ENCODE results near the gene PTPRM.

PTPRM gene

DNA sequence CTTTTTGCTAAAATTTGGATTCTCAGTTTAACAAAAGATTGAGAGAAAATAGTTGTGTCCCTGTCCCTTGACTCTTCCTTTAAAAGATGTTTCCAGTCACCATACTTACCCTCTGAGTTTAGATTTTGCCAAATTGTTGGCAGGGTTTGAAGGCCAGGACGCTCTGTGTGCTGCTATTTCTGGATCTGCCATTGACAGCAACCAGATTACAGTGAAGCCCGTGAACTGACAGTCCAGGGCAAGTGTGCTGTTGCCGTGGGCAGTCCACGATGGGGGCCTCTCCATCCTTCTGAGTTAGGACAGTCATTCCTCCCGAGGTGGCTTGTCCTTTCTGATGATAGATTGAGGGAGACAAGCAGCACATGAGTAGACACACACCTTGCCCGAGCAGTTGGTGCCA is 89.9 kb downstream of the PTPRM start:
- H3K4me3 ChIP-seq (ENCODE audit: low read depth, low read length), result no peak overlapping the region
- TF ChIP-seq, protein P1, sequence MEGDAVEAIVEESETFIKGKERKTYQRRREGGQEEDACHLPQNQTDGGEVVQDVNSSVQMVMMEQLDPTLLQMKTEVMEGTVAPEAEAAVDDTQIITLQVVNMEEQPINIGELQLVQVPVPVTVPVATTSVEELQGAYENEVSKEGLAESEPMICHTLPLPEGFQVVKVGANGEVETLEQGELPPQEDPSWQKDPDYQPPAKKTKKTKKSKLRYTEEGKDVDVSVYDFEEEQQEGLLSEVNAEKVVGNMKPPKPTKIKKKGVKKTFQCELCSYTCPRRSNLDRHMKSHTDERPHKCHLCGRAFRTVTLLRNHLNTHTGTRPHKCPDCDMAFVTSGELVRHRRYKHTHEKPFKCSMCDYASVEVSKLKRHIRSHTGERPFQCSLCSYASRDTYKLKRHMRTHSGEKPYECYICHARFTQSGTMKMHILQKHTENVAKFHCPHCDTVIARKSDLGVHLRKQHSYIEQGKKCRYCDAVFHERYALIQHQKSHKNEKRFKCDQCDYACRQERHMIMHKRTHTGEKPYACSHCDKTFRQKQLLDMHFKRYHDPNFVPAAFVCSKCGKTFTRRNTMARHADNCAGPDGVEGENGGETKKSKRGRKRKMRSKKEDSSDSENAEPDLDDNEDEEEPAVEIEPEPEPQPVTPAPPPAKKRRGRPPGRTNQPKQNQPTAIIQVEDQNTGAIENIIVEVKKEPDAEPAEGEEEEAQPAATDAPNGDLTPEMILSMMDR (IDR thresholded peaks at IDR 0.05; ENCODE audit: low read depth, low read length), result no peak

DNA sequence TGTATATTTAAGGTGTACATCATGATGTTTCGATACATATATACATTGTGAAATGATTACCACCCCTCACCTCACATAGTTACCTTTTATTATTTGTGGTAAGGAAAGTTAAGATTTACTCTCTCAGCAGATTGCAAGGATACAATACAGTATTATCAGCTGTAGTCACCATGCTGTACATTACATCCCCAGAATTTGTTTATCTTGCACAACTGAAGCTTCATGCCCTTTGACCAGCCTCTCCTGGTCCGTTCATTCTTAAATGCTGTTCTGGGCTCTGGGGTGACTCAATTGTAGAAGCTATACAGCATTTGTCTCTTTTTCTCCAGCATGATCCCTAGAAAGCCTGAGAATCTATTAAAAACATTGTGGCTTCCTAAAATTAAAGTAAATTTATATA is 90.8 kb downstream of the PTPRM start:
- no peak overlapping the region for H3K4me3 ChIP-seq (ENCODE audit: low read depth, low read length)
- TF ChIP-seq, protein P1 (IDR thresholded peaks at IDR 0.05; ENCODE audit: low read depth, low read length), result no peak

DNA sequence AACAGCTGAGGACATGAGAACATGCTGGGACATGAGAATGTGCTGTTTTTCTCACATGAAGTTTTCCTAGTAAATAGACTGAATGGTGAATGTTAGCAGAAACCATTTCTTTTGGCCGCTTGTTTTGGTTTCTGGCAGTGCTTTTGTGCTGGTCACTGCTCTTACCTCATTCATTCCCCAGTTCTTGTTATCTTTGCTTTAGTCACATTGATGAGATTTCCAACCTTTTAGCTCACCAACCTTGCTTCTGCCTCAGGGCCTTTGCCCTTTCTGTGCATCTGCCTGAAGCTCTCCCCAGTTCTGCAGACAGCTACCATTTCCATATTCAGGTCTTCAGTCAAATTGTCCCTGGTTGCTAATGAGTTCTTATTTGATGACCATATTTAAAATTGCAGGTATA is 91.6 kb downstream of the PTPRM start:
- no peak overlapping the region for H3K4me3 ChIP-seq (ENCODE audit: low read depth, low read length)
- TF ChIP-seq, protein P1 (IDR thresholded peaks at IDR 0.05; ENCODE audit: low read depth, low read length), result no peak

DNA sequence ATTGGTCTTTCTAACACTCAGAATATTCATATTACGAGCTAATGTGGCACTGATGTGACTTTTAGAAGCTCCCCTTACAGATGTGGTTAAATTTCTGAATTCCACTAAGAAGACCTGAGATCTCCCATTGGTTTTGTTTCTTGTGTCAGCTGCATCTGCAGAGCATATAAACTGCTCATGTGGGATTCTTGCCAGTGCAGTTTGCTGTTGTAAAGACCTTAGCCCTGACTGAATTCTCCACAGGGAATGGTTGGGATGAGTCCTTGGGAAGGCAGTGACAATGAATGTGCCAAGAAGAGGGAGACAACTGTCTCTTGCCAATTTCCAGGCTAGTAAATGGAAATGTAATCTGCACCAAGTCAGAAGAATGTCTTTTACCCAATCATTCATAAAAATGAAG is 94.1 kb downstream of the PTPRM start:
- TF ChIP-seq, protein P1 (IDR thresholded peaks at IDR 0.05; ENCODE audit: low read depth, low read length), result no peak
- no peak overlapping the region for H3K4me3 ChIP-seq (ENCODE audit: low read depth, low read length)

DNA sequence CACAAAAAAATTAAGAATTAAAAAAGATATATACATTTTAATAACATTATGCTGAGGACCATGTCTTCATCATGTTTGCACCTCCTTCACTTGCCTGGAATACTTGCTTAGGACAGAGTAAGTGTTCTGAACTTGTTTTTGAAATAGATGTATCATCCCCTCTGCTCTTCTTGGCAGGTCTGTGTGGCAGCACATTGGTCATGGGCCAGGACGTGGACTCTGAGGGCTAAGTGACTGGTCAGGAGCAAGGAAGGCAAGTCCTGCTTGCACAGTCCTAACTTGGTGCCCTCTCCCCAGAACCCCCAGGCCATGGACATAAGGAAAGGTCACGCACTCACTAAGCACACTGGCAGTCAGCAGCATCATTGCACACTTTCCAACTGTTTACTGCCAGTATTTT is 95.8 kb downstream of the PTPRM start:
- TF ChIP-seq, protein P1 (IDR thresholded peaks at IDR 0.05; ENCODE audit: low read depth, low read length), result no peak

DNA sequence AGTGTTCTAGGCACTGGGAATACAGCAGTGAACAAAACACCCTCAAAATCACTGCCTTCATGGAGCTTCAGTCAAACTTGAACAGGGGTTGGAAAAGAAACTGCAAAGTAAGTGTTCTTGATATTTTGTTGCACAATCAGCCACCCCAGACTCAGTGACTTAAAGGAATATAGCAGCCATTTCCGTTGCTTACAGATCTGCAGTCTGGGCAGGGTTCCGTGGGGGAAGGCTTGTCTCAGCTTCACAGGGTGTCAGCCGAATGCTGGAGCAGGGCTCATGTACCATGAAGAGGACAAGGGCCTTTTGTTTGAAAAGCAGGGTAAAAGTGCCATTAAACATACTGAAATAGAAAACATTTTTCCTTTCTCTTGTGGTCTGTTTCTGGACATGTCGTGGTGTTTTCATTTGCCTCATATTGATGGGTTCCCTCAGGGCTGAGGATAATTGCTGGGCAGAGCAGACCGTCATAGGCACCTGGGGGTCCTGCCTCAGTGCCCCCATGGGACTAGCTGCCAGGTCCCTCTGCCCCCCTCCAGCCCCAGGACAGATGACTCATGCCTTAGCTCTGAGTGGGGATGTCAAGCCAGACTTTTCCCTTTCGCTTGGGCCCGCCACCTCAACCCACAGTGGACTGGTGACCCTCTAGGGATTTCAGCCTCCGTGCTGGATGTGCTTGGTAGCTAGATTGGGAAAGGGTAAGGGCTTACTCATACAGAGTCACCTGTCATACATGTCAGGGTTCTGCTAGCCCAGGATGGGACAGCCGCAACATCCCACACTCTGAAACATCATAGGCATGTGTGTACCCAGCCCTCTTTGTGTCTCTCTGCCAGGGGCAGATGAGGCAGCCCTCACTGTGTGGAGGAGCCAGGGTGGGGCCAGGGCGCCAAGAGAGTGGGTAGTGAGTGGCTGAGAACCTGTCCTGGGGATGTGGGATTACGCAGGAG is 96.5 kb downstream of the PTPRM start:
- H3K4me3 ChIP-seq (ENCODE audit: low read depth, low read length), result no peak overlapping the region
- TF ChIP-seq, protein P1 (IDR thresholded peaks at IDR 0.05; ENCODE audit: low read depth, low read length), result no peak

More for the DNA sequence above, 95.8 kb downstream of the PTPRM start:
- H3K4me3 ChIP-seq (ENCODE audit: low read depth, low read length), result no peak overlapping the region

DNA sequence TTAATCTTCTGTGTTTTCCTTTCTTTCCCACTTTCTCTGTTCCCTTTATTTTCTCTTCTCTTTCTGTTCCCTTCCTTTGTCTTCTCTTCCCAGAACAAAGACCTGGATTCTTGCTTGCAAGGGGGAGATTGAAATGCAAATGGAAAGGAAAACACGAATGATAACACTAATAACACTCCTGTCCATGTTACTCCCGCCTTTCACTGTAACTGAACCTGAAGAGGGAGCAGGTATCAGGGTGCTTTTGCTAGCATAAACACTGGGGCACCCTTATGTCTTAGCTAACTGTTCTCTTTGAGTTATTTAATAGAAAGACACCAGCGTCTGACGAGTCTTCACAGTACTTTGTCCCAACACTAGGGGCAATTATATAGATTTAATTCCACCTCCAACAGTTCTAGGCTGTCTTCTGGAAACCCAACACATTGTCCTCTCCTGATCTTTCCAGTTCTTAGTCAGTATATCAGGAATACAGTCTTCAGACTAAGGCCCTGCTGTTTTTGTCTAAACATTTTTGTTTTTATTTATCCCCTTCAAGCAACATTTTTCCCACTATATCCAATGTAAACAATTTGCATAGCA is 99.2 kb downstream of the PTPRM start:
- TF ChIP-seq, protein P1 (IDR thresholded peaks at IDR 0.05; ENCODE audit: low read depth, low read length), result no peak
- no peak overlapping the region for H3K4me3 ChIP-seq (ENCODE audit: low read depth, low read length)

All from WI38 (cell line).